H1 (cell line): ENCODE results near the gene NPIPB8.

Experiments
- POLR2A ChIP-seq, 2 experiments: IDR thresholded peaks; 1 replicate in 1 of 2; 2 replicates in 1 of 2; pipeline ENCODE4 v1.6.1; 2011; ENCODE audit warnings: low read depth in 2 of 2, low read length in 2 of 2, mild to moderate bottlenecking in 2 of 2; ENCODE audit errors: control extremely low read depth in 1 of 2
- POLR2AphosphoS5 ChIP-seq: IDR thresholded peaks from 2 replicates; pipeline ENCODE4 v1.6.1; 2011; ENCODE audit warnings: low read depth, low read length
- TCF12 ChIP-seq: IDR thresholded peaks from 2 replicates; pipeline ENCODE4 v1.6.1; 2011; ENCODE audit warnings: low read depth, mild to moderate bottlenecking, low read length
- TF ChIP-seq, protein P1 (sequence below): IDR thresholded peaks from 2 replicates; pipeline ENCODE4 v1.6.1; 2012; ENCODE audit warnings: inconsistent platforms

DNA sequence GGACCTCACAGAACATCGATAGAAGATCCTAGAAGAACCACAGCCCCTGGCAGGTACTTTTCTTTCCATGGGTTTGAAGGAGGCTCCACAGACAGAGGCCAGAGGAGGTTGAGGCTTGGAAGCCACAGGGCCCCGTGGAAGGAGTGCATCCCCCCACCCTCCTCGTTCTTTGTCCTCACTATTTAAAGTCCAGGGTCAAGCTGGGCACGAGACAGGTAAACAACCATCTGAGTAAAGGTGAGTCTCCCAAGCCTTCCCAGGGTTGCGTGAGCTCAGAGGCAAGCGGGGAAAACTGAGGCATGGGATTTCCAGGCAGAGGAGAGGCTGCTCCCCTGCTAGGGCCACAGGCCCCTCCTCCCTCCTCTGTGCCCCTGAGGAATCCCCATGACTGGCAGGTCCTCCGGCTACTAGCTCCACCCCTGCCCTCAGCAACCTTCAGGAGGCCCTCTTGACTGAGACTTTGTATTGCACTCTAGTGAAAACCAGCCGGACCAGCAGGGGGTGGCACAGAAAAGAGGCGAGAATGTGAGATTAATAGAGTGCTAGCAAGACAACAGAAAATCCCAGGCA, 40.1 kb upstream of the NPIPB8 start:
- TF ChIP-seq TCF12 (no peak), POLR2AphosphoS5 (no peak), POLR2A (IDR thresholded peaks at IDR 0.05; ENCODE audit: control extremely low read depth in 1 of 2, low read depth in 2 of 2, low read length in 2 of 2) (no peak)
- TF ChIP-seq, protein P1, sequence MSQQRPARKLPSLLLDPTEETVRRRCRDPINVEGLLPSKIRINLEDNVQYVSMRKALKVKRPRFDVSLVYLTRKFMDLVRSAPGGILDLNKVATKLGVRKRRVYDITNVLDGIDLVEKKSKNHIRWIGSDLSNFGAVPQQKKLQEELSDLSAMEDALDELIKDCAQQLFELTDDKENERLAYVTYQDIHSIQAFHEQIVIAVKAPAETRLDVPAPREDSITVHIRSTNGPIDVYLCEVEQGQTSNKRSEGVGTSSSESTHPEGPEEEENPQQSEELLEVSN, result no peak
